Hematopoietic multipotent progenitor cell treated with erythropoietin and hydrocortisone succinate and interleukin-3 and kit ligand, for 15 days (in vitro differentiated cells): Measurements from ENCODE around the gene RHCG.

Experiments
- DNase-seq: peaks from one replicate; pipeline ENCODE4 v3.0.0-alpha.2; 2015; ENCODE audit warnings: low spot score

The RHCG gene

DNA sequence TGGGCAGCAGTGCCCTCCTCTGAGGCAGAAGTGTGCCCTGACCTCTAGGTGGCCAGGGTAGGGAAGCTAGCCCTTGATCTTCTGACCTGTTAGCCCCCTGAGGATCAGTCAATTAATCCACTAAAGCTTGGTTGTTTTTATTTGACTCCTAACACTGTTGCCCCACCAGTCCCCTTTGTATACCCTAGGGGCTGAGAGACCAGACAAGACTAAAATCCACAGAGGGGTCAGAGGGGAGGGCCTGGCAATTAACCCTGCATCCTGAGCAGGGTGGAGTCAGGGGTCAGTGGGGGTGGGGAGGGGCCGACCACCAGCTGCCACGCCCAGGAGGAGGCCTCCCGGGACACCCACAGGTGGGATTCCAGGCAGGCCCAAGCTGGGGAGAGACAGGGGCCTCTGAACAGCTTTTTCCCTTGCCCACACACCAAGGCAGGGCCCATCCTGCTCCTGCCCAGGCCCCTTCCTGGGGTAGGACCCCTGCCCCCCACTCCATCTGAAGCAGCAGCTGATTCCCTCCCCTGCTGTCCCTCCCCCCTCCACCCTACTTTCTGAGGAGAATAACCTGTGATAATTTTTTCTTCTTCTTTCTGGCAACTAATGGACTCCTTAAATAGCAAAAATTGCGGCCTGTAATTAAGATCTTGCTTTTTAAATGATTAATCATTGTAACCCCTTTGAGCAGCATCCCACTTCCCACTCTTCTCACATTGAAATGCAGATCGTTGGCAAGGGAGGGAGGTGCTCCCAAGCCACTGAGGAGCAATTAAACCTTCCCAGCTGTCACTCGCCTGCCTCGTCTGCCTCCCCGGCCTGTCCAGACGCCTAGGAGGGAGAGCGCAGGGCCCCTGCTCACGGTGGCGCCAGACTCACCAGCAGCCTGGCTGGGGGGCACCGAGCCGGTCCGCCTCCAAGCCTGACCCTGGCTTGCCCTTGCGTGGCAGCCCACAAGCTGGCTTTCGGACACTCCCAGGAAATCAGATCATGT, 51.9 kb downstream of the RHCG start:
- no peak for DNase-seq

DNA sequence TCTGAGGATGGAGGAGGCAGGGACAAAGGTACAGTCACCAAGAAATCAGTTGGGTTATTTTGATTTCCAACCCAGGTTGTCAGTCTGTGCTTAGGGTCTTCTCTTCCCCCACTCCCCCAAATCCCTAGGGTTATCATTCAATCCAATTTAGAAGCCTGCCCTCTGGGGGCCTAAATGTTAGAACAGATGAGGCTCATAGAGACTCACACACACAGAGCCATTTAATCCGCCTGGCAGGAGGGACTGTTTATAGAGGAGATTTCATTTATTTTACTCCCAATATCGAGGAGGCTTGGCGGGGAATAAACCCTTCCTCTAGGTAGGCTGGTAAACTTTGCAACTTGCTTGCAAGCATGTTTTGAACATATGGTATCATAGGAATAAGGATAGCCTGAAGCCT, 52.8 kb downstream of the RHCG start:
- DNase-seq = no peak

DNA sequence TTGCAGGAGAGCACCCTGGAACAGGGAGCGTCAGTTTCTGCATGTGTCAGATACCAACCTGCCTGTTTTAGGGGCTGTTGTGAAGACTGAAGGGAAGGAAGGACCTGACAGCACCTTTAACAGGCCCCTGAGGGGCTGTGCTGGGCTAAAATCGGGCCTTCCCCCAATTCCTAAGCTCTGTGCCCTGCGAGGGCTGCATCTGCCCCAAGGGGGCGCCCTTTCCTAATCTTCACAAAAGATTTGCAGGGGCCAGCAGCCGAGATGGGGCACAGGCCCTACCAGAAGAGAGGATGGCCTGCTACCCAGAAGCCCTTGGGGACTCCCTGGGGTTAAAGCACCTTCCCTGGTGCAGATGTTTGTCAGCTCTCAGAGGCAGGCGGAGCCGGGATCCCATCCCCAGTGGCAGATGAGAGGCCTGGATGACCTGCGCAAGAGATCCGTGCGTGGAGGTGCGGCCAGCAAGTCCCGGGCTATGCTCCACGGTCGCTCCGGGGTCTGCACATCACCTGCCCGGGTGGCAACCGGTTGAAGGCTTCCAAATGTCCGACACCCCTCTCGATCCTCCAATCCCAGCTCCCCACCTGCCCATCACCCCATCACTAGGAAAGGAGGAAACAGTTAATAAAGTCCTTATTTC, 53.6 kb downstream of the RHCG start:
- peak; percentile 19 for DNase-seq

GRCh38 chr15:89442155-89442554, 54.2 kb downstream of the RHCG start:
- no peak for DNase-seq

GRCh38 chr15:89441295-89441812, 55.0 kb downstream of the RHCG start:
- no peak for DNase-seq

- DNase-seq = no peak
Measured at GRCh38 chr15:89439764-89440163, 56.6 kb downstream of the RHCG start.

GRCh38 chr15:89436560-89437311, 59.6 kb downstream of the RHCG start:
- no peak for DNase-seq

- DNase-seq = no peak
Measured at GRCh38 chr15:89435362-89435761, 61.0 kb downstream of the RHCG start.

- DNase-seq = no peak
Measured at GRCh38 chr15:89433686-89434085, 62.7 kb downstream of the RHCG start.

DNA sequence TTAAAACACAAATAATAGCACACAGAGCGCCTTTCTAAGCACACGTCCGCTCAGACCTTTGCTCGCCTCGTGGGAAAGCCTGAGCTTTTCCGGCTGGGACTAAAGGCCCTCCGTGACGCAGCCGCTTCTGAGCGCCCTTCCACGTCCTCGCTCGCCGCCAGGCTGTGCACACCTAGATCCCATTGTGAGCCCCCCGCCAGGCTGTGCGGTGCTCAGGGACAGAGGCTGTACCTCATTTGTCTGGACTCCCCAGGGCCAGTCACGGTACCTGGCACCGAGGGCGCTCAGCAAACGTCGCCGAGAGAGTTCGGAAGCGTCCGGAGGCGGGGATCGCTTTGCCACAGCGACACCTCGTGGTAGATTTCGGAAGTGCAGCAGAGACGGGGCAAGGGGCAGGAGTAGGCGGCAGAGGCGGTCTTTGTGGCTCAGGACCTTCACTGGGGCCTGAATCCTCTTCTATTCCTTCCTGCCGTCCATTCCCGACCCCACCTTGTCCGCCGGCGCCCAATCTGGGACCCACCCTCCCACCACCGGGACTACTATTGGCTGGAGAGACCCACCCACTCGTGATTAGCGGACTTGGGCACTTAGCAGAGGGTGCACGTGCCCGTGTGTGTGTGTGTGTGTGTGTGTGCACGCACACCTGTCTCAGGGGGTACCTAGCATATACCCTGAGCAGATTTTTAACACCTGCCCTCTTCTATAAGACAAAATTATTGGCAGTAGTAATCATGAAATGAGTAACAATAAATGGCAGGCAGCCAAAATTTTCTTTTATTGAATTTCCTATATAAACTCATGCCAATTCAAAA, 65.6 kb downstream of the RHCG start:
- peak; percentile 78 for DNase-seq

DNA sequence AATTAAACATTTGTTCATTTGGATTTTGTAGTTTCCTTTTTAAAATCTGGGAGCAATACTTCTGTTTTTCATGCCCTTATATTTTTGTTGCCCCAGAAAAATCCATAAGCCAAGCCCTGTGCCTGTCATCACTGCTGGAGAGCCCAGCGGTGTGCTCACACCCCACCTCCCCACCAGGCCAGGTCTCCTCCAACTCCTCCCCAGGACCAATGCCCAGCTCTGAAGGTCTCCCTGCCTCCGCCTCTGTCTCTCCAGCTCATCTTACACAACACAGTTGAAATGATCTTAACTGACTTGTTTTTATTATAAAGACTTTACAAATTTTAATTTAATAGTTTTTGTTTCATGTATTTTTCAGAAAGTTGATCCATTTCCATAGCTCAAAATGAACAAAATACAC, 66.4 kb downstream of the RHCG start:
- no peak for DNase-seq

DNA sequence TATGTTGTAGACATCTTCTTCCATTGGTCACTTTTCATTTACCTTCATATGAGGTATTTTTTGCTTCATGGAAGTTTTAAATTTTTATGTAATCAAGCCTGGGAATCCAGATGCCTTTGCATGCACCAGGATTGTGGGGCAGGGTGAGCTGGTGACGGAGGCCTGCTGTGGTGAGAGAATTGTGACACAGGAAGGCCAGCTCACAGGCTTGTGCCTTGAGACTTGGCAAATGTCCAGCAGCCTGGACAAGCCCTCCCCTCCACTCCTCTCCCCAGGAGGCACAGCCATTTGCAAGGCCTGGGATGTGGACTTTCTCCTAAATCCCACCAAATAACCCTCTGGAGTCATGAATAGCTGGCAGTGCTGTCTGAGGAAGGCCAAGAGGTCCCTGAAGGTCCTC, 67.4 kb downstream of the RHCG start:
- no peak for DNase-seq

- no peak for DNase-seq
Measured at GRCh38 chr15:89428246-89428645, 68.1 kb downstream of the RHCG start.

DNA sequence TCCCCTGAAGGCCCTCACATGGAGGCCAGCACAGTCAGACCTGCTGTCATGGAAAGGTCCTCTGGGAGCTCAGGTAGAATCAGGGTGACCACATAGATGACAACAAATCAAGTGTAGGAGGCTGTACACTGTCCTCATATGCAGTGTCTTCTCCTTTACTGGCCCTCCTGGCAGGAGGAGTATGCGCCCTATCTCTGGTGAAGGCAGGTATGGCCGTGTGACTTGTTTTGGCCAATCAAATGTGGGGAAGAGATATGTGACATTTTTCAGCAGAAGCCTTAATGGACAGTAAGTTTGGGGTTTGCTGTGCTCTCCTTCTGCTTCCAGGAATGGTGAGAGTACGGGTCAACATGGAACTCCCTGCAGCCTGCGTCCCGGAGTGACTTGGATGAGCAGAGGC, 69.9 kb downstream of the RHCG start:
- no peak for DNase-seq

GRCh38 chr15:89423981-89424380, 72.4 kb downstream of the RHCG start:
- no peak for DNase-seq
